H1 (cell line): ENCODE data around the gene ITGB4. TPM values are rescaled to one million over a fixed set of nuclear protein-coding genes. Genes with fewer than 3 reads are reported as not detected.

Experiments
- BRCA1 ChIP-seq: IDR thresholded peaks from 2 replicates; pipeline ENCODE4 v1.6.1; 2012; ENCODE audit warnings: low read depth, low read length, improper control_type of control experiment
- EGR1 ChIP-seq: IDR thresholded peaks from 2 replicates; pipeline ENCODE4 v1.6.1; 2011; ENCODE audit warnings: low read depth, low read length, borderline replicate concordance
- EP300 ChIP-seq, 2 experiments: IDR thresholded peaks; 1 replicate in 1 of 2; 2 replicates in 1 of 2; pipeline ENCODE4 v1.6.1; 2011 to 2012; ENCODE audit warnings: low read depth in 2 of 2, low read length in 2 of 2, mild to moderate bottlenecking in 2 of 2, borderline replicate concordance in 1 of 2, inconsistent platforms in 1 of 2, moderate library complexity in 1 of 2
- KDM5A ChIP-seq: fragments of 200-600 bp; IDR thresholded peaks from 2 replicates; pipeline ENCODE4 v1.7.1; 2012; ENCODE audit warnings: mild to moderate bottlenecking, low read length, inconsistent platforms, mixed read lengths
- MAX ChIP-seq: IDR thresholded peaks from 2 replicates; pipeline ENCODE4 v1.6.1; 2012; ENCODE audit warnings: inconsistent platforms
- SP1 ChIP-seq: IDR thresholded peaks from 2 replicates; pipeline ENCODE4 v1.6.1; 2011; ENCODE audit warnings: low read depth, low read length
- TAF1 ChIP-seq: IDR thresholded peaks from 2 replicates; pipeline ENCODE4 v1.6.1; 2011; ENCODE audit warnings: mild to moderate bottlenecking, low read depth, low read length
- TAF7 ChIP-seq: optimal IDR thresholded peaks from 2 replicates; pipeline ENCODE3; 2011; ENCODE audit warnings: low read depth, mild to moderate bottlenecking, inconsistent platforms, low read length, moderate library complexity, borderline replicate concordance
- YY1 ChIP-seq: IDR thresholded peaks from 2 replicates; pipeline ENCODE4 v1.6.1; 2011; ENCODE audit warnings: low read depth, mild to moderate bottlenecking, low read length
- polyA plus RNA-seq, 7 experiments: library from polyadenylated mRNA; depleted of rRNA in 3 of 7; stranded (reverse) in 5 of 7; unstranded in 2 of 7; fragments of >200 nt in 5 of 7; fragments of 200-250 nt in 2 of 7; gene quantifications; 1 replicate in 5 of 7; 2 replicates in 1 of 7; 4 replicates in 1 of 7; pipeline versions ENCODE4 v1.2.1 to v1.2.3, GENCODE V29; 2011 to 2013; ENCODE audit warnings: missing spikeins in 2 of 7, mixed read lengths in 2 of 7
- total RNA-seq: library from RNA; stranded (reverse); fragmentation: NEBNext Ultra II Directional; extraction: Animal tissue kit (Norgen Biotek cat#: 25700); gene quantifications from 2 replicates; pipeline ENCODE4 v1.2.1, GENCODE V29; 2021
- TF ChIP-seq, protein P1 (sequence below): fragments of 300-600 bp; sonication (generic); IDR thresholded peaks from 2 replicates; pipeline ENCODE4 v1.7.1; 2012; ENCODE audit warnings: low read length, moderate library complexity, mild to moderate bottlenecking, inconsistent platforms; ENCODE audit not compliant: insufficient replicate concordance

The ITGB4 gene
- total and polyA plus RNA-seq, 2 of the 8 experiments (the other 6 are each of a cell fraction or from before 2014, with no cell fraction given): 5.2 to 5.6 TPM

DNA sequence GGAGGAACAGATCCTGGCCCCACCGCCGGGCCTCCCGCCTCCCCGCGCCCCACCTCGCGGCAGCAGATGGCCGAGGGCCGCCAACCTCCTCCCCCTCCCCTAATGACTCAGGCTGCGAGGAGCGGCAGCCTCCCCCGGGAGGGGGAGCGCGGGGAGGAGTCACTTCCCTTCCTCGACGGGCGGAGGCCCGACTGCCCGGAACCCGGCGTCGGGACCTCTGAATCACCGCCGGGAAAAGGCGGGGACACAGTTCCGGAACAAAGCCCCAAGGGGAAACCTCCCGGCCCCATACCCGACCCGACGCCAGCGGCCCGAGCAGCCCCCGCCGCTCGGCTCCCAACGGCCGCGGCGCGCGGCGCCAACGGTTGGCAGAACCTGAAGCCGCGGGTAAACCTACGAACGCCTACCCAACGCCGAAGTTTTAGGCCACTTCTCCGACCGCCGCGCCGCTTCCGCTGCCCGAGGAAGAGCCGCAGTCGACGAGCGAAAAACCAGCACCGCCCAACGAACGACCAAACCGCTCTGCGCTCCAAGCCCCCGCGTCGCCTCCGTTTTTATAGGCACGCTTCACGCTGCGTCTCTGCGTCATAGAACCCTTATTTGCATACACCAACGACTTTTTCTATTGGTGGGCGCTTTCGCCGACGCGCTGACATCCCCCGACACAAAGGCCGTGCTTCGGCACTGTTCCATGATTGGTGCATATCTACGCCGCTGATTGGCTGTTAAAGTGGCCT lies 58.2 kb downstream of the ITGB4 start (continued):
- TF ChIP-seq TAF7: peak; percentile 99
- TF ChIP-seq BRCA1: no peak
- TF ChIP-seq EP300 (IDR thresholded peaks at IDR 0.05; ENCODE audit: borderline replicate concordance in 1 of 2, low read depth in 2 of 2, low read length in 2 of 2): no peak
- TF ChIP-seq EGR1: peak; percentile 71; the same call in 1 of the 2 replicates
- TF ChIP-seq, protein P1, sequence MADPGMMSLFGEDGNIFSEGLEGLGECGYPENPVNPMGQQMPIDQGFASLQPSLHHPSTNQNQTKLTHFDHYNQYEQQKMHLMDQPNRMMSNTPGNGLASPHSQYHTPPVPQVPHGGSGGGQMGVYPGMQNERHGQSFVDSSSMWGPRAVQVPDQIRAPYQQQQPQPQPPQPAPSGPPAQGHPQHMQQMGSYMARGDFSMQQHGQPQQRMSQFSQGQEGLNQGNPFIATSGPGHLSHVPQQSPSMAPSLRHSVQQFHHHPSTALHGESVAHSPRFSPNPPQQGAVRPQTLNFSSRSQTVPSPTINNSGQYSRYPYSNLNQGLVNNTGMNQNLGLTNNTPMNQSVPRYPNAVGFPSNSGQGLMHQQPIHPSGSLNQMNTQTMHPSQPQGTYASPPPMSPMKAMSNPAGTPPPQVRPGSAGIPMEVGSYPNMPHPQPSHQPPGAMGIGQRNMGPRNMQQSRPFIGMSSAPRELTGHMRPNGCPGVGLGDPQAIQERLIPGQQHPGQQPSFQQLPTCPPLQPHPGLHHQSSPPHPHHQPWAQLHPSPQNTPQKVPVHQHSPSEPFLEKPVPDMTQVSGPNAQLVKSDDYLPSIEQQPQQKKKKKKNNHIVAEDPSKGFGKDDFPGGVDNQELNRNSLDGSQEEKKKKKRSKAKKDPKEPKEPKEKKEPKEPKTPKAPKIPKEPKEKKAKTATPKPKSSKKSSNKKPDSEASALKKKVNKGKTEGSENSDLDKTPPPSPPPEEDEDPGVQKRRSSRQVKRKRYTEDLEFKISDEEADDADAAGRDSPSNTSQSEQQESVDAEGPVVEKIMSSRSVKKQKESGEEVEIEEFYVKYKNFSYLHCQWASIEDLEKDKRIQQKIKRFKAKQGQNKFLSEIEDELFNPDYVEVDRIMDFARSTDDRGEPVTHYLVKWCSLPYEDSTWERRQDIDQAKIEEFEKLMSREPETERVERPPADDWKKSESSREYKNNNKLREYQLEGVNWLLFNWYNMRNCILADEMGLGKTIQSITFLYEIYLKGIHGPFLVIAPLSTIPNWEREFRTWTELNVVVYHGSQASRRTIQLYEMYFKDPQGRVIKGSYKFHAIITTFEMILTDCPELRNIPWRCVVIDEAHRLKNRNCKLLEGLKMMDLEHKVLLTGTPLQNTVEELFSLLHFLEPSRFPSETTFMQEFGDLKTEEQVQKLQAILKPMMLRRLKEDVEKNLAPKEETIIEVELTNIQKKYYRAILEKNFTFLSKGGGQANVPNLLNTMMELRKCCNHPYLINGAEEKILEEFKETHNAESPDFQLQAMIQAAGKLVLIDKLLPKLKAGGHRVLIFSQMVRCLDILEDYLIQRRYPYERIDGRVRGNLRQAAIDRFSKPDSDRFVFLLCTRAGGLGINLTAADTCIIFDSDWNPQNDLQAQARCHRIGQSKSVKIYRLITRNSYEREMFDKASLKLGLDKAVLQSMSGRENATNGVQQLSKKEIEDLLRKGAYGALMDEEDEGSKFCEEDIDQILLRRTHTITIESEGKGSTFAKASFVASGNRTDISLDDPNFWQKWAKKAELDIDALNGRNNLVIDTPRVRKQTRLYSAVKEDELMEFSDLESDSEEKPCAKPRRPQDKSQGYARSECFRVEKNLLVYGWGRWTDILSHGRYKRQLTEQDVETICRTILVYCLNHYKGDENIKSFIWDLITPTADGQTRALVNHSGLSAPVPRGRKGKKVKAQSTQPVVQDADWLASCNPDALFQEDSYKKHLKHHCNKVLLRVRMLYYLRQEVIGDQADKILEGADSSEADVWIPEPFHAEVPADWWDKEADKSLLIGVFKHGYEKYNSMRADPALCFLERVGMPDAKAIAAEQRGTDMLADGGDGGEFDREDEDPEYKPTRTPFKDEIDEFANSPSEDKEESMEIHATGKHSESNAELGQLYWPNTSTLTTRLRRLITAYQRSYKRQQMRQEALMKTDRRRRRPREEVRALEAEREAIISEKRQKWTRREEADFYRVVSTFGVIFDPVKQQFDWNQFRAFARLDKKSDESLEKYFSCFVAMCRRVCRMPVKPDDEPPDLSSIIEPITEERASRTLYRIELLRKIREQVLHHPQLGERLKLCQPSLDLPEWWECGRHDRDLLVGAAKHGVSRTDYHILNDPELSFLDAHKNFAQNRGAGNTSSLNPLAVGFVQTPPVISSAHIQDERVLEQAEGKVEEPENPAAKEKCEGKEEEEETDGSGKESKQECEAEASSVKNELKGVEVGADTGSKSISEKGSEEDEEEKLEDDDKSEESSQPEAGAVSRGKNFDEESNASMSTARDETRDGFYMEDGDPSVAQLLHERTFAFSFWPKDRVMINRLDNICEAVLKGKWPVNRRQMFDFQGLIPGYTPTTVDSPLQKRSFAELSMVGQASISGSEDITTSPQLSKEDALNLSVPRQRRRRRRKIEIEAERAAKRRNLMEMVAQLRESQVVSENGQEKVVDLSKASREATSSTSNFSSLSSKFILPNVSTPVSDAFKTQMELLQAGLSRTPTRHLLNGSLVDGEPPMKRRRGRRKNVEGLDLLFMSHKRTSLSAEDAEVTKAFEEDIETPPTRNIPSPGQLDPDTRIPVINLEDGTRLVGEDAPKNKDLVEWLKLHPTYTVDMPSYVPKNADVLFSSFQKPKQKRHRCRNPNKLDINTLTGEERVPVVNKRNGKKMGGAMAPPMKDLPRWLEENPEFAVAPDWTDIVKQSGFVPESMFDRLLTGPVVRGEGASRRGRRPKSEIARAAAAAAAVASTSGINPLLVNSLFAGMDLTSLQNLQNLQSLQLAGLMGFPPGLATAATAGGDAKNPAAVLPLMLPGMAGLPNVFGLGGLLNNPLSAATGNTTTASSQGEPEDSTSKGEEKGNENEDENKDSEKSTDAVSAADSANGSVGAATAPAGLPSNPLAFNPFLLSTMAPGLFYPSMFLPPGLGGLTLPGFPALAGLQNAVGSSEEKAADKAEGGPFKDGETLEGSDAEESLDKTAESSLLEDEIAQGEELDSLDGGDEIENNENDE: no peak
- TF ChIP-seq SP1: peak; percentile 97
- TF ChIP-seq TAF1: peak; percentile 100
- TF ChIP-seq MAX: 0 out of 2 replicates have a peak, but pooled peaks have one; percentile 15
- TF ChIP-seq KDM5A: no peak
- TF ChIP-seq YY1: 0 out of 2 replicates have a peak, but pooled peaks have one; percentile 2
